Smooth muscle cell of the brain vasculature (primary cell): ENCODE data around the gene UBAP2.

Experiments used
- DNase-seq: peaks from one replicate; pipeline ENCODE4 v3.0.0-alpha.2; 2012; ENCODE audit warnings: low read depth, low spot score

Gene UBAP2

DNA sequence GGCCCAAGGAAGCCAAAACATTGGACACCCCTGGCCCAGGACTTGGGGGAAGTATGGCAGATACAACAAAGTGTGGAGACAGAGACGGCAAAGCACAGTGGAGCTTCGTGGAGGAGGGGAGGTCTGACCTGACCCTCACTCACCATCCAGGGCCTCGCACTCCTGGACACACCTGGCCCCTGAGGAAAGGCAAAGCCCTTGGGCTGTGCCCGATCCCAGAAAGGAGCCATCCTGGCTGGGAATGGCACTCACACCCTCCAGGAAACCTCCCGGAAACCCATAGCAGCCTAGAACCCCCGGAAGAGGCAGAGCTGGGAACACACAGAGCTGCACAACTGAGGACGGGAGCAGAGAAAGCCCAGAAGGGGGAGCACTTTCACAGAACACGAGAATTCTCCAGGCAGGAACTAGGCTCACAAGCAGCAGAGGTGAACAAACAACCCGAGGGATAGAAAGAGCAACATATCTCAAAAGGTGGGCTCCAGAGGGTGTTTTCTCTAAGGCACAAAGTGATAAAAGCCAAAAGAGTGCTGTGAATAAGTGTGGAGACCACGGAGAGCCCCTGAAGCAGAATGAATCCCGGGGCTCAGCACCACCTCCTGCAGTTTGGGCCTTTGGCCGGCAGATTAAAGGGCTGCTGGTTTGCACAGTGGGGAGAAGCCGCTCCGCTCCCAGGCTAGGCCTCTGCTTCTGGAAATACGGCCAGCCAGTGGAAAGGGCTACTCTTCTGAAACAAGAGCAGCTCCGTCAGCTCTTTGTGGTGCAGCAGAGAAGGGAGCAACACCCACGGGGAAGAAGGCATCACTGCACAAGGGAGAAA, 123.5 kb downstream of the UBAP2 start:
- DNase-seq: no peak

DNA sequence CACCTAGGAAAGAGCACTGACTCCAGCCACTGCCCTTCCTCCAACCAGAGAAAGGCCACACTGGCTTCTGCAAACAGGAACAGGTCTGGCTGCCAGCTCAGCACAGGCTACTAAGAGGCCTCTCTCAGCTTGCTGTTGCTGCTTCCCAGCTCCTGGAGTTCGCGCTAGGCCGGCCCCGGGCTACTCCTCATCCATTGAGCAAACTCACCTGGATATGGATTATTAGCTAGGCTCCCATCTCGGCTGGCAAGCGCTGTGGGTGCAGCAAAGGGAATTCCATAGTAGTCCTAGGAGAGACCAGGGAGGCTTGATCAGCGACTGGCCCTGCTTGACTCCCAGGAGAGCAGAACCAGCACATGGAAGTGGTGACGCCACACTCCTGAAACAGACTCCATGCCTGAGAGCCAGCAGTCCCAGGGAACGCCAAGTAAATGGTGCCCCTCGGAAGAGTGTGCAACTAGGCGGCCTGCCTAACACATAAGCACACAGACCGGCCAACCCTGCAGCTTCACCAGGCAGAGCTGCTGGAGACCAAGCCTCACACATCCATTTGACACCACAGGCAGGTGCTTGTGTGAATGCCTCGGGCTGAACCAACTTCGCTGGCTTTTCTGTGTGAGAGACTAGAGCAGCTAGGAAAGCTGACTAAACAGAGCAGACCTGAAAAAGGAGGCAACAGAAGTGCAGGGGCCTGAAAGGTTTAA, 124.5 kb downstream of the UBAP2 start:
- DNase-seq: no peak

DNA sequence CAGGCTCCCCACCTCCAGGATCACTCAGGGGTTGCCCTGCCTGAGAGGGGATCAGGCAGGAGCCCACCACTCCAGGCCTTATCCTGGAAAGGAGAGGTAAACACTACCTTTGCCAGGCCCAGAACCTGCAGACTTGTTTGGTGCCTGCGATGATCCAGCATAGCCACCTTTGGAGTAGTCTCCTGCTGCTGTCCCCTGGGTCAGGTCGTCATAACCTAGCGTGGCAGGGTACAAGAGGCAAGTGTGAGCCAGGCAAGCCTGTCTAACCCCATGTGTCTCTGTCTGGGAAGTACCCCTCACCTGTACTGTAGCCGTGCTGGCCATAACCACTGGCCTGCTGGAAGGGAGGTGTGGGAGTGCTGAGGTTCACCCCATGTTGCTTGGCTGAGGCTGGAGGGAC, 125.6 kb downstream of the UBAP2 start:
- DNase-seq: no peak

DNA sequence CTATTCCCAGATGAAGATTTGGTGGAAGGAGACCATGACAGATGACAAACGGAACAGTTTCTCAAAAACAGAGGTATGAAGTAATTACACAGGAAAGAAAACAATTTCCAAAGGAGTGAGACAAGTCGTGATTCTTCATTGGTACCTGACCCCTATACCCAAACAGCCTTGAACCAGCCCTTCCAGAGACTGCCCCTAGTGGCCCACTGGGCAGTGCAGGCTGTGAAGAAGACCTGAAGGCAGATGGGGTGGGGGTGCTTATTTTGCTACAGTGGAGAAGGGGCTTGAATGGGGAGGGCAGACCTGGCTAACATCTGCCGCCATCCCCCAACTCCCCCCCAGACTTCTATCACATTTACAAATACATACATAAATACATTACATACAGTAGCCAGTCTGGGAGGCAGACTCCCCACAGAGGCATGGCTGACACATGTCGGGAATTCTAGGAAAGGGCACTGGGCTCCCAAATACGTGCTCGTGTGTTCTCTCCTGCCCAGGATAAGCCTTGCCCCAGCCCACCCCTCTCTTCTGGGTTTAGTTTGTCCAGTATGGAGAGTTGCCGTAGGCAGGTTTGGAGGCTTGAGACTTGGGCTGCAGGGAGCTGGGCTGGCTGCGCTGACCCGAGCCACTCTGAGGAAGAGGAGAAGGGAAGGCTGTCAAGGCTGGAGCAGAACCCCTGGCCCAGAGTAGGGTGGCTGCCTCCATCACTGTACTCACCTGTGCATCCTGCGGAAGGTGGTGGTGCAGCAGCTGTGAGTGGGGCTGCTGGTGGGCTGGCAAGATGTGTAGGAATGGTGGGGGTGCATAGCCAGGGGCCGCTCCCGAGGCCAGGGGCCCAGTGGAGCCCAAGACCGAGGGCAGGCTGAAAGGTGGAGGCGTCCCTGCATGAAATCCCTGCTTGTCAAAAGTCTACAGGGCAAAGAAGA, 126.5 kb downstream of the UBAP2 start:
- DNase-seq: no peak

DNA sequence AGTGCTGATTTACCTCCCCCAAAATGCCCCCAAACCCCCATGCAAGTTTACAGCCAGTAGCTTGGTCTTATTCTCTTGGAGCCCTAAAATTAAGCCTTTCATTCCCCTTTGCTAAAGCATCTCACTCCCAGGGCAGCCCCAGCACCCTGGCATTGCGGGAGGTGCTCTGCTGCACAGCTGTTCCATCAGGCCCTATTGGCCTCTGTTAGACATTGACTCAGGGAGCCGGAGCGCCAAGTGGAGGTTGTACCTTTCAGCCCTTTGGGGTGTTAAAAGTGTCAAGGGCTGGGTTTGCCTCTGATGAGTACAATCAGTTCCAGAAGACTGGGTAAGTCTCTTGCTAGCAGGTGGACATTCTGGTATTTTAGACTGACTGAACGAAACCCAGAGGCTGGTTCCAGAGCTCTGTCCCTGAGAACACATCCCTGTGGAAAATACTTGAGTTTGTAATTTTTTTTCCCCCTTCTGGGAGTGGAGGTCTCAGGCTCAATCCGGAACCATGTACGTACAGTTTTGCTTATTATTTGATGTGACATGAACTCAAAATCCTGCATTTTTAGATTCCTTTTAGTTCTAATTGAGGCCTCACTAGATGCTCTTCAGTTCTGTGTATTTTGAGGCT, 129.3 kb downstream of the UBAP2 start:
- no peak for DNase-seq

DNA sequence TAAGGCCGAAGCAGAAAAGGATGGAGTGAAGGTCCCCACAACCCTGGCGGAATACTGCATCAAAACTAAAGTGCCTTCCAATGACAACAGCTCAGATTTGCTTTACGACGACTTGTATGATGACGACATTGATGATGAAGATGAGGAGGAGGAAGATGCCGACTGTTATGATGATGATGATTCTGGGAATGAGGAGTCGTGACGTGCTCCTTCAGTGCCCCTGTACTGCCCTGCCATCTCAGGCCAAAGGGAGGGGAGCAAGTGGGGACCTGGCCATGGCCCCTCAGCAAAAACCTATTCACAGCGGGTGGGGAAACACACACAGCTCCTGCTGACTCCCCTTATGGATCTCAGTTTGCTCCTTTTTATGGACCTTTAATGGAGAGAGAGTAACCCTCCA, 131.7 kb downstream of the UBAP2 start:
- DNase-seq: no peak

DNA sequence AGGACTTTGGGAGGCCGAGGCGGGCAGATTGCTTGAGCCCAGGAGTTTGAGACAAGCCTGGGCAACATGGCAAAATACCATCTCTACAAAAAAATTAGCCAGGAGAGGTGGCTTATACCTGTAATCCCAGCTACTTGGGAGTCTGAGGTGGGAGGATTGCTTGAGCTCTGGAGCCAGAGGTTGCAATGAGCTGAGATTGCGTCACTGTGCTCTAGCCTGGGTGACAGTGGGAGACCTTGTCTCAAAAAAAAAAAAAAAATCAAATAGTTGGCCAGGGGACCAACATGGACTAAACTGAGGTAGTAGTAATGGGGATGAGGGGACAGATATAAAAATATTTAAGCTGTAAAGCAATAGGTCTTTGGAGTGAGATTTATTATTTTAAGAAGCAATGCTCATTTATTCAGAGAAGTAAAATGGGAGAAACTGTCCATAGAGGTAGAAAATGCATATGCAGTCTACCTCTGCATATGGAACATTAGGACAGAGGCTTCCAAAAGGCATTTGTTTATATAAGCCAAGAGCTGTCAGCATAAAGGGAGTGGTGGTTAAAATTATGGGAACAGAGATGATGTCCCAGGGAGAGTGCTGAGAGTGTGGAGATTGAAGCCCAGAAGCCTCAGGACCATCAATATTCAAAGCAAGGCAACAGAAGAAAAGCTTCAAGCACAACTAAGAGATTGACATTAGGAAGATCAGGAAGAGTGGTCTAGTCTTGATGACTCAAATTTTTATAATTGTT, 133.6 kb downstream of the UBAP2 start:
- no peak for DNase-seq

DNA sequence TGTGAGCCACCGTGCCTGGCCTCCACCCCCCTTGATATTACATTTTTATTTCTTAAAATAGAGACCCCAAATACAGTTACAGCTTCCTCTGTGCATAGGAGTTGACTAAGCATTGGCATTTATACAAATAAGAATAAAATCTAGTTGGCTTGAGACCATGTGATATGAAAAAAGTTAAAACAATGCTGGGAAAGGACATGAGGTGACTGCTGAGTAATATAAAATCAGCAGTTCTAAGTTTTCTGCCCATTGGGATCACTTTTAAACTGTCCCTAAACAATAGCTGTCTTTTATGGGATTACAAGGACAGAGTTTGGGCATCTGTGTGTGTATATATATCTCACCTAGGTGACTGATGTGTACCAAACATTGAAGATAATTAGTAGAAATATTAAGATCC, 135.1 kb downstream of the UBAP2 start:
- no peak for DNase-seq

DNA sequence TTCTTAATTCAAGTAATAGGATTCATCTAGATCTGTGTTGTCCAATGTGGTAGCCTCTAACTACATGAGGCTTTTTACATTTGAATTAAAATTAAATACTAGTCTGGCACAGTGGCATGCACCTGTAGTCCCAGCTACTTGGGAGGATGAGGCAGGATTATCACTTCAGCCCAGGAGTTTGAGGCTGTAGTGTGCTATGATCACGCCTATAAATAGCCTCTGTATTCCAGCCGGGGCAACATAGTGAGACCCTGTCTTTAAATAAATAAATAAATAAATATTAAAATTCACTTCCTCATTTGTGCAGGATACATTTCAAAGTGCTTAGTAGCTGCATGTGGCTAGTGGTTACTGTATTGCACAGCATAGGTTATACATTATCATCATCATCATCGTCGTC, 139.9 kb downstream of the UBAP2 start:
- no peak for DNase-seq

DNA sequence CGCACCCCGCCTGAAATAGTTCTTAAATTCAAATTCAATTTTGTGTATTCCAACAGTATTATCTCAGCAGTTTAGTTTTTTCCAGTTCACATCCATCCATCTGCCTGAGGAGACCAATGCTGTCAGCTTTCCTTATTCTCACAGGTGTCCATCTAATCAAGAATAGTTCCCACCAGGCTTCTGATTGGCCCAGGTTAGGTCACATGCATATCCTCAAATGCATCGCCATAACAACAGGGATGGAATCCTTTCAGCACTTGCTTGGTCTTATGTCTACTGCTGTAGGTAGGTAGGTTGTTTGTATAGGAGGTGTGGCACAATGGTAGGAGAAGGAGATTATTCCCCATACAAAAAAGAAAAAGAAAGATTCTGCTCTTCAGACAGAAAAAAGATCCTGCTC, 140.6 kb downstream of the UBAP2 start:
- no peak for DNase-seq

DNA sequence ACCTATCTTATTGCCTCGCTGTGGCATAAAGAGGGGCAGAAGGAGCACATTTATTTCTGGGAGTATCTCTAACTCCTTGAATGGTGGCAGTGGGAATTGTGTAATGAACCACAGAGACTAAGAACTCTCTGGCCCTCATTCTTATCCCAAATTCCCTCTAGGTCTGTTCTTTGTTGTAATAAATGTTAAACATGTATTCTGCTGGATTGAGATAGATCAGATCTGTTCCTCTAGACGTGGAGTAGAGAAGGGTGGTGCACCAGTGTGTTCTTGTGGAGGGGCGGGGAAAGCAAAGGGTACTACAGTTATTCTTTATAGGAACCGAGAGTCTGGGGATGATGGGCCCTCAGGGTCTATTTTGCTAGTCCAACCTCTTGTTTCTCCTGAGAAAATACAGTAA, 141.3 kb downstream of the UBAP2 start:
- no peak for DNase-seq

DNA sequence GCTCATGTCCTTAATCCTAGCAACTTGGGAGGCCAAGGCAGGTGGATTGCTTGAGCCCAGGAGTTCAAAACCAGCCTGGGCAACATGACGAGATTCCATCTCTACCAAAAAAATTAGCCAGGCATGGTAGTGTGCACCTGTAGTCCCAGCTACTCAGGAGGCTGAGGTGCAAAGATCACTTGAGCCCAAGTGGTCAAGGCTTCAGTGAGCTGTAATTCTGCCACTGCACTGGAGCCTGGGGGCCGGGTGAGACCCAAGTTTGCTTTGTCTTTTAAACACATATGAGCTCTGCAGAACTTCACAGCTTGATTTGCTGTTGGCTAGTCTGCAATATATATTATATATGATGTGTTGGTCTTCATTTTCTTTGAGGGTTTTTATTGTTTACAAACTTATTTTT, 141.9 kb downstream of the UBAP2 start:
- no peak for DNase-seq

DNA sequence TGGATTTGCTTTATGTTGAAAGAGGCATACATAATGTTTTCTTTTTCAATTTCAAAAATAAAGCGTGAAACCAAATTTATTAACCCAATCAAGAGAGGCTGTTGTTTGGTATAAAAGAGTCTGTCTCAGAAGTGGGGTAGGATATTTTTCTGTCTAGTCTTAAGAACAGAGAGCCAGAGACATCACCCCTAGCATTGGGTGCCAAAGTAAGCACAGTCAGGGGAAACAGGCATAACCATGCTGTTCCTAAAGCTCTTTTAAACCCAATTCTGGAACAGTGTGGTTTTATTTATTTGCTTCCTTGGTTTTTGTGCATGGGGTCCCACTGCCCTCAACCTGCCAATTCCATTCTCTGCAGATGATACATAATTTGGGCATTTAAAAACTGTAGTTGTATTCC, 143.6 kb downstream of the UBAP2 start:
- no peak for DNase-seq

DNA sequence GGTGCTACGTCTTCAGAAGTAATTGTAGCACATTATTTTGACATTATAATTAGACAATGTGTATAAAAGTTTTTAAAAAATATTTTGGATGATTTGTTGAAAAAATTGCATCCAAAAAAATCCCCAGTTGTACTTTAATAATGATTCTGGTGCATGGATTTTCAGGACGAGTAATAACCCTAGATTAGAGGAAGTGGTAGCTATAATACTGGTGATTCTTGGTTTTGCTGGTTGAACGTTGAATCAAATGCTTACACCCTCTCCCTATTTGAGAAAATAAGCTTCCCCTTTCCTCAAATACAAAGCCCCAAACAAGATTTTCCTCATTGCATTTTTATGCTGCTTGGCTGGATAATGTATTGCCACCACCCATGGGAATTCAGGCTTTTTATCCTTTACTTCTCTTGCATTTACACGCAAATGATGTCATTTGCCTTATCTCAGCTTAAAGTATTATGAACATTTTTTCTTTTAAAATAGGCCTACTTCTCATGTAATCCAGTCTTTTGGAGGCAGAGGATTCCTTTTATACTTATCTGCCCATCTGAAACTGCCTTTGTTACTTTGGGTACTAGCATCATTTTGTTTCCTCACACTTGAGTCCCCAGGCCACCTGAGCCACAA, 145.4 kb downstream of the UBAP2 start:
- DNase-seq: no peak

DNA sequence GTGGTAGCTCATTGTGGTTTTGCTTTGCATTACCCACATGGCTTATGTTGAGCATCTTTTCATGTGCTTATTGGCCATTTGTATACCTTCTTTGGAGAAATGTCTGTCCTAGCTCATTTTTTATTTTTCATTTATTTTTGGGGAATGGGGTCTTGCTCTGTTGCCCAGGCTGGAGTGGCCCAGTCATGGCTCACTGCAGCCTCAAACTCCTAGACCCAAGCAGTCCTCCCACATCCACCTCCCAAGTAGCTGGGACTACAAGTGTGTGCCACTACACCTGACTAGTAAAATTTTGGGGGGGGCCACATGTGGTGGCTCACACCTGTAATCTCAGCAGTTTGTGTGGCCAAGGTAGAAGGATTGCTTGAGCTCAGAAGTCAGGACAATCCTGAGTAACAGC, 154.4 kb downstream of the UBAP2 start:
- no peak for DNase-seq

DNA sequence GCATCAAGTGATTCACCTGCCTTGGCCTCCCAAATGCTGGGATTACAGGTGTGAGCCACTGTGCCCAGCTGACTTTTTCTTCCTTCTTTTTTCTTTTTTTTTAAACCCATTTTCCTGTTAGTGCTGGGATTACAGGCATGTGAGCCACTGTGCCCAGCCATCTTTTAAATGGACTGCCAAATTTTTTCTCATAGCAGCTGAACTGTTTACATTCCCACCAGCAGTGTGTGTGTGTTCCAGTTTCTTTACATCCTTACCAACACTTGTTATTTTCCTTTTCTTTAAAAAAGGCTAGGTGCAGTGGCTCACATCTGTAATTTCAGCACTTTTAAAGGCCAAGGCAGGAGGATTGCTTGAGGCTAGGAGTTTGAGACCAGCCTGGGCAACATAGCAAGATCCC, 154.8 kb downstream of the UBAP2 start:
- no peak for DNase-seq

DNA sequence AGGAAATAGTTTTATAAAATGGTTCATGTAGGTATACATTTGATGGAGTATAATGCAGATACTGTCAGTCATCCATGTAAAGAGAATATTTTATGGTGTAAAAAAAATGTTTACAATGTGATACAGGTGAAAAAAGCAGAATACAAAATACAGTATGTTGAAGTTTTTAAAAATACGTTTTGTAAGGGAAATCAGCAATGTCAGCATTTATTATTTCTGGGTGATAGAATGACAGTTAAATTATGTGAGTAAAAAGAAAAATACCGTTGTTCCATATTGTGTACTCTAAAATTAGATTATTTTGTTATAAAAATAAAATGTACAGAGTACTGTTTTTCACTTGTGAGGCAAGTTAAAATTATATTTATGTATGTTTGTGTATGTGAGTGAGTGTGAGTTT, 162.7 kb downstream of the UBAP2 start:
- DNase-seq: no peak

DNA sequence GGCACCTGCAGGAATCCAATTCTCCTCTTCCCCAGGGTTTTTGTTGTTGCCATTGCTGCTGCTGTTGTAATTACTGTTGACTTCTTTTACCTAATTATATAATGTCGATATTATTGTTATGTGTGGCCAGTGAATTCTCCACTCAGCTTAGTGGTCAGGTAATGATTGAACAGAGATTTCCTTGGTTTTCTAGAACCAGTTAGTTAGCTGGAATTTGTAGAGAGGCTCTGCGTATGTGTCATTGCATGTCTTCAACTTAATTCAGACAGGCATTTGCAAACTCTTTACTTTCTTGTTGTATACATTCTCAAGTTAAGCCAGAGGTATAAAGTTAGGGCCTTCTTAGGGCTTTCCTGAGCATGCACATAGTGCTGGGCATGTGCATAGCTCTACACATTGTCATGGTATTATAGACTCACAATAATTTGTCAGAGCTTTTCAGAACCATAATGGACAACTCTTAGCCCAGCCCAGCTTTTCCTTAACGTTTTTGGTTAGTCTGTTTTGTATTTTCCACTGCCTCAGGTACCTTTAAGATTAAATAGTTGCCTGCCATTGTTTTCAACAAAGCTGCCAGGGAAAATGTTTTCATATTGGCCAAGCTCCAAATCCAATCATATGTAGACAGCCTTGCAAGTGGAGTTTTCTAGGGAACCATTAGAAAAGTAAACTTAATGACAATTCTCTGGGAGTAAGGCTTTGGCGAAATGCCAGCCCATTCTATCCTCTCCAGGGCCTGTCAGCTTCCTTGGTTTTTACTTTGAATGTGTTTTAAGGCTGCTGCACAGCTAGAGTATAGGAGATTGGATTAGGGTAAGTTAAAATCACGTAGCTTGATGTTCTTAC, 163.6 kb downstream of the UBAP2 start:
- peak; percentile 36 for DNase-seq

DNA sequence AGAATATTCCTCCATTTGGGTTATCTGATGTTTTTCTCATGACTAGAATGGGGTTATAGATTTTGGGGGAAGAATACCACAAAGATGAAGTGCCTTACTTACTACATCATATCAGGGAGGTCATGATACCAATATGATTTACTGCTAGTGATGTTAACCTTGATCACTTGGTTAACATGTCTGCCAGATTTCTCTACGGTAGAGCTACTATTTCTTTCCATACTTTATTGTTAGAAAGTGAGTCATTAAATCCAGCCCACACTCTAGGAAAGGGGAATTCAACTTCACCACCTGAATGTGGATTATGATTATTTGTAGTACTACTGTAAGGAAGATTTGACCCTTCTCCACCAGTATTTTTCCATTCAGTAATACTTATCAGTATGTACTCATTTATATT, 167.1 kb downstream of the UBAP2 start:
- no peak for DNase-seq
